ENCODE results near the gene DLGAP1. TPM values are rescaled to one million over a fixed set of nuclear protein-coding genes. Genes with fewer than 3 reads are reported as not detected.
A peak's percentile ranks its signal among the peaks of the same experiment; 100 is the strongest.

DLGAP1 gene
- total and polyA plus RNA-seq, 2 of the 8 experiments (the other 6 are each of a cell fraction or from before 2014, with no cell fraction given) = 11.8 to 16.9 TPM

DNA sequence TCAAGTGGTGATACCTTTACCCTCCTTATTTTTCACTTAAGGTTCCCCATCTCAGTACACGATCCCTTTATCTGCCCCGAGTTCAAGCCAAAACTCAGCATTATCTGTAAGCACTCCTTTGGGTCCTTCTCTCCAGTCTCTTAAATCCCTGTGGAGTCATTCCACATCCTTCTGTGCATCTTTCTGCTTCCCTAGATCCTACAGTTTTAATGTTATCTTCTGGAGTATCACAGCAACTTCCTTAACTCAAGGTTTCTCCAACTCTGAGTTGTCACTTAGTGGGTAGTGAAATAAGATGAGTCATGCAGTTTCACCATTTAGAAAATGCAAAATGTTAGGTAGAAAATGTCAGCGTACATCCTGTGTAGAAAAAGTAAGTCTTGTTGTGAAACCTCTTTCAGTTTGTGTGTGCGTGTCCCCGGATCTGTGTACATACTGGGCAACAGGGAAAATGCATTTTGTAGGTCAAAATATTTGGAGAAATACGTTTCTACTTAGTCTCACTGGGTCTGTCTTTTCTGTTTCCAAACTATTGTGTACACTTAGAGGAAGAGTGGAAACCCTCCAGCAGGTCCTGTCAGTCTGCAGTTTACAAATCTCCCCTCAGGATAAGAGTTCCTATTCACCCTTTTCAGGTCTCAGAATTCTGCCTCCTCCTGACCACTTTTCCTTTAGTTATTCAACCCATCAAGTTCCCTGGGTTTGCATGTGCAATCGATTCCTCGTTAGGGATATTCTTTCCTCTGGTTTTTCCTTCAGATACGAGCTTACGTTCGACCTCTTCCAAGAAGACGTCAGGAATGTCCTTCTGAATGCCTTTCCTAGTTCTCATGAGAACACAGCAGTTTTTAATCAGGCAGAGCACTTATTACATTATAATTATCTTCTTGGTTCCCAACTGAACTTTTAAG, 850.4 kb downstream of the DLGAP1 start (continued):
- TF ChIP-seq, protein P1, sequence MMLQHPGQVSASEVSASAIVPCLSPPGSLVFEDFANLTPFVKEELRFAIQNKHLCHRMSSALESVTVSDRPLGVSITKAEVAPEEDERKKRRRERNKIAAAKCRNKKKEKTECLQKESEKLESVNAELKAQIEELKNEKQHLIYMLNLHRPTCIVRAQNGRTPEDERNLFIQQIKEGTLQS (IDR thresholded peaks at IDR 0.05; ENCODE audit: insufficient read depth, low read depth, low read length) = no peak
- TF ChIP-seq SIN3A (conservative IDR thresholded peaks at IDR 0.05 in 1 of 2, IDR thresholded peaks at IDR 0.05 in 1 of 2; ENCODE audit: low read depth in 1 of 2, low read length in 2 of 2) = peak in 1 of 2 experiments; percentile 83; a peak in 2 of 4 replicates
- TF ChIP-seq FOSL1 (IDR thresholded peaks at IDR 0.05; ENCODE audit: insufficient read depth, low read depth, low read length) = no peak
- peak; percentile 8; the same call in 1 of the 2 replicates for TF ChIP-seq CREB1 (IDR thresholded peaks at IDR 0.05)
- TF ChIP-seq POU5F1 (IDR thresholded peaks at IDR 0.05; ENCODE audit: low read depth, low read length) = no peak
